RWPE1 (cell line): ENCODE data around the gene TCP11.

Experiments used
- CTCF ChIA-PET: fragments of 350-600 bp; sonication (Branson Sonifier 250); formaldehyde crosslinking; extraction: SDS; loops from one replicate; lab custom pipeline; 2021; lab: Yijun Ruan, JAX
- POLR2A ChIA-PET: fragments of 400-600 bp; formaldehyde crosslinking; extraction: SDS; loops from one replicate; lab custom pipeline; 2020; ENCODE audit warnings: antibody characterized with exemption; ENCODE audit not compliant: low non-redundant PET; lab: Yijun Ruan, JAX
- DNase-seq: peaks from one replicate; pipeline ENCODE4 v3.0.0; 2012; ENCODE audit warnings: low spot score
- H3K27ac ChIP-seq: fragments of 450-650 bp; 2 replicates; pipeline ENCODE4 v1.5.1; 2017
- CTCF ChIP-seq: fragments of 450-650 bp; conservative IDR thresholded peaks from 2 replicates; pipeline ENCODE4 v1.5.1; 2017; ENCODE audit warnings: low read depth, mild to moderate bottlenecking

TCP11 gene

GRCh38 chr6:35154947-35155346, 13.8 kb upstream of the TCP11 start:
- no peak for TF ChIP-seq CTCF
- no peak overlapping the region for H3K27ac ChIP-seq
- DNase-seq, result no peak
- CTCF ChIA-PET, result interaction anchor here (0.6 to 1.3 kb wide), 2 partner anchors 86 to 309 kb away, joined by 3 to 4 read pairs; no protein-coding TSS in a partner anchor
- POLR2A ChIA-PET, result no interaction called here

GRCh38 chr6:35154262-35154661, 13.1 kb upstream of the TCP11 start:
- ChIA-PET CTCF (no interaction called here), POLR2A (no interaction called here)
- no peak for DNase-seq
- TF ChIP-seq CTCF, result no peak
- no peak overlapping the region for H3K27ac ChIP-seq

- H3K27ac ChIP-seq, result no peak overlapping the region
- POLR2A ChIA-PET, result no interaction called here
- DNase-seq, result no peak
- CTCF ChIA-PET, result interaction anchor here (1.8 kb wide), 1 partner anchor 89 kb away, joined by 7 read pairs; no protein-coding TSS in a partner anchor
- TF ChIP-seq CTCF, result no peak
Measured at GRCh38 chr6:35152067-35152707, 11.0 kb upstream of the TCP11 start.

- DNase-seq, result no peak
- no peak overlapping the region for H3K27ac ChIP-seq
- CTCF ChIA-PET, result interaction anchor here (1.8 kb wide), 1 partner anchor 89 kb away, joined by 7 read pairs; no protein-coding TSS in a partner anchor
- no peak for TF ChIP-seq CTCF
- POLR2A ChIA-PET, result no interaction called here
Measured at GRCh38 chr6:35151466-35151865, 10.3 kb upstream of the TCP11 start.

- ChIA-PET POLR2A (interaction anchor here (0.9 kb wide), 1 partner anchor 109 kb away, joined by 3 read pairs; the partner anchor contains the start of gene ZNF76), CTCF (interaction anchor here (1.0 to 1.8 kb wide), 3 partner anchors 10 to 163 kb away, joined by 3 to 7 read pairs (median 4); no protein-coding TSS in a partner anchor)
- no peak for TF ChIP-seq CTCF
- no peak overlapping the region for H3K27ac ChIP-seq
- no peak for DNase-seq
Measured at GRCh38 chr6:35149891-35150566, 8.9 kb upstream of the TCP11 start.

GRCh38 chr6:35148167-35148741, 7.1 kb upstream of the TCP11 start:
- no peak for TF ChIP-seq CTCF
- POLR2A ChIA-PET, result interaction anchor here (0.5 kb wide), 1 partner anchor 689 kb away, joined by 3 read pairs; no protein-coding TSS in a partner anchor

More at GRCh38 chr6:35148167-35148741, 7.1 kb upstream of the TCP11 start:
- CTCF ChIA-PET, result interaction anchor here (1.5 to 4.7 kb wide), 3 partner anchors 11 to 93 kb away, joined by 6 to 57 read pairs (median 9); no protein-coding TSS in a partner anchor
- no peak overlapping the region for H3K27ac ChIP-seq
- no peak for DNase-seq
